K562 (cell line): ENCODE results near the gene INO80D. TPM values are rescaled to one million over a fixed set of nuclear protein-coding genes. Genes with fewer than 3 reads are reported as not detected.

Experiments
- CHD4 ChIP-seq: fragments of 200-600 bp; sonication (generic); IDR thresholded peaks from 3 replicates; pipeline ENCODE4 v1.6.1; 2012; ENCODE audit warnings: low read depth, mild to moderate bottlenecking, mixed read lengths, low read length, inconsistent platforms; ENCODE audit not compliant: insufficient read depth, insufficient replicate concordance, poor library complexity, severe bottlenecking
- ELF4 ChIP-seq: fragments of 450-650 bp; formaldehyde crosslinking; IDR thresholded peaks from 2 replicates; pipeline ENCODE4 v1.4.0; 2022; ENCODE audit warnings: missing genetic modification characterization
- KHSRP ChIP-seq: fragments of 450-650 bp; IDR thresholded peaks from 2 replicates; pipeline ENCODE4 v1.6.1; 2017
- NR2F6 ChIP-seq: fragments of 450-650 bp; formaldehyde crosslinking; IDR thresholded peaks from 2 replicates; pipeline ENCODE4 v1.4.0; 2020; ENCODE audit warnings: mild to moderate bottlenecking
- SIN3A ChIP-seq, 2 experiments: fragments of 150-350 bp in 1 of 2; IDR thresholded peaks; 2 replicates each; pipeline ENCODE4 v1.6.1; 2011 to 2016; ENCODE audit warnings: borderline replicate concordance in 2 of 2, low read depth in 2 of 2, low read length in 2 of 2, mild to moderate bottlenecking in 2 of 2, moderate library complexity in 2 of 2; ENCODE audit not compliant: control insufficient read depth in 1 of 2
- SP2 ChIP-seq: IDR thresholded peaks from 2 replicates; pipeline ENCODE4 v1.6.1; 2011; ENCODE audit warnings: mild to moderate bottlenecking, low read depth, low read length, moderate library complexity; ENCODE audit not compliant: poor library complexity, severe bottlenecking; ENCODE audit errors: extremely low read depth
- TCF3 ChIP-seq: sonication (generic); formaldehyde crosslinking; IDR thresholded peaks from 2 replicates; pipeline ENCODE4 v1.4.0; 2020; ENCODE audit warnings: mild to moderate bottlenecking, missing genetic modification reagents
- ZBTB7A ChIP-seq: IDR thresholded peaks from 2 replicates; pipeline ENCODE4 v1.6.1; 2011; ENCODE audit warnings: low read depth, mild to moderate bottlenecking, low read length, moderate library complexity, borderline replicate concordance; ENCODE audit not compliant: control insufficient read depth
- ZC3H11A ChIP-seq: IDR thresholded peaks from 2 replicates; pipeline ENCODE4 v1.6.1; 2012; ENCODE audit warnings: low read depth, low read length, improper control_type of control experiment
- ZSCAN29 ChIP-seq: fragments of 450-650 bp; IDR thresholded peaks from 2 replicates; pipeline ENCODE4 v1.6.1; 2017
- polyA plus RNA-seq, 8 experiments: library from polyadenylated mRNA; depleted of rRNA in 4 of 8; stranded (reverse) in 5 of 8; unstranded in 3 of 8; fragments of >200 nt; fragmentation: Nextera tagmentation in 2 of 8; fragmentation: Illumina TruSeq in 1 of 8; extraction: Ambion mirVana in 2 of 8; extraction: Trizol in 1 of 8; gene quantifications; 2 replicates each; pipeline versions ENCODE4 v1.2.1 to v1.2.3, GENCODE V29; 2011 to 2014; ENCODE audit warnings: inconsistent platforms in 1 of 8, missing spikeins in 1 of 8
- total RNA-seq, 7 experiments: library from RNA; depleted of rRNA in 6 of 7; stranded (reverse); fragments of >200 nt in 6 of 7; fragmentation: Illumina TruSeq in 2 of 7; extraction: Trizol in 2 of 7; gene quantifications; 2 replicates each; pipeline versions ENCODE4 v1.2.1 to v1.2.3, GENCODE V29; 2011 to 2021; ENCODE audit warnings: low replicate concordance in 1 of 7
- TF ChIP-seq, protein P1 (sequence below): IDR thresholded peaks from 3 replicates; pipeline ENCODE4 v1.6.1; 2011; ENCODE audit warnings: borderline replicate concordance, mild to moderate bottlenecking, moderate library complexity; ENCODE audit not compliant: insufficient read length; ENCODE audit errors: extremely low read depth
- TF ChIP-seq, protein P2 (sequence below), 2 experiments: fragments of 250-450 bp in 1 of 2; fragments of 450-650 bp in 1 of 2; sonication (Bioruptor Pico) in 1 of 2; IDR thresholded peaks; 2 replicates each; pipeline versions ENCODE4 v1.6.1 to v1.8.0; 2016 to 2021; ENCODE audit warnings: mild to moderate bottlenecking in 2 of 2, moderate library complexity in 2 of 2, missing compliant biosample characterization in 1 of 2, missing genetic modification characterization in 1 of 2
- TF ChIP-seq, protein P3 (sequence below): fragments of 200-800 bp; sonication (Bioruptor generic); IDR thresholded peaks from 2 replicates; pipeline ENCODE4 v1.6.1; 2017; ENCODE audit warnings: missing genetic modification characterization, missing compliant biosample characterization
- TF ChIP-seq, protein P4 (sequence below), 2 experiments: fragments of 200-800 bp in 1 of 2; sonication (Bioruptor generic) in 1 of 2; sonication (generic) in 1 of 2; formaldehyde crosslinking in 1 of 2; IDR thresholded peaks in 1 of 2; conservative IDR thresholded peaks in 1 of 2; 2 replicates each; pipeline versions ENCODE4 v1.5.0 to v1.6.1; 2016 to 2020; ENCODE audit warnings: missing compliant biosample characterization in 1 of 2, missing genetic modification characterization in 1 of 2, missing genetic modification reagents in 1 of 2
- TF ChIP-seq, protein P5 (sequence below): fragments of 150-350 bp; conservative IDR thresholded peaks from 2 replicates; pipeline ENCODE4 v1.6.1; 2014; ENCODE audit warnings: low read length

Gene INO80D
- total and polyA plus RNA-seq, 9 of the 15 experiments (the other 6 are each of a cell fraction or from before 2014, with no cell fraction given): 0.64 to 8.1 (median 2.9) TPM

DNA sequence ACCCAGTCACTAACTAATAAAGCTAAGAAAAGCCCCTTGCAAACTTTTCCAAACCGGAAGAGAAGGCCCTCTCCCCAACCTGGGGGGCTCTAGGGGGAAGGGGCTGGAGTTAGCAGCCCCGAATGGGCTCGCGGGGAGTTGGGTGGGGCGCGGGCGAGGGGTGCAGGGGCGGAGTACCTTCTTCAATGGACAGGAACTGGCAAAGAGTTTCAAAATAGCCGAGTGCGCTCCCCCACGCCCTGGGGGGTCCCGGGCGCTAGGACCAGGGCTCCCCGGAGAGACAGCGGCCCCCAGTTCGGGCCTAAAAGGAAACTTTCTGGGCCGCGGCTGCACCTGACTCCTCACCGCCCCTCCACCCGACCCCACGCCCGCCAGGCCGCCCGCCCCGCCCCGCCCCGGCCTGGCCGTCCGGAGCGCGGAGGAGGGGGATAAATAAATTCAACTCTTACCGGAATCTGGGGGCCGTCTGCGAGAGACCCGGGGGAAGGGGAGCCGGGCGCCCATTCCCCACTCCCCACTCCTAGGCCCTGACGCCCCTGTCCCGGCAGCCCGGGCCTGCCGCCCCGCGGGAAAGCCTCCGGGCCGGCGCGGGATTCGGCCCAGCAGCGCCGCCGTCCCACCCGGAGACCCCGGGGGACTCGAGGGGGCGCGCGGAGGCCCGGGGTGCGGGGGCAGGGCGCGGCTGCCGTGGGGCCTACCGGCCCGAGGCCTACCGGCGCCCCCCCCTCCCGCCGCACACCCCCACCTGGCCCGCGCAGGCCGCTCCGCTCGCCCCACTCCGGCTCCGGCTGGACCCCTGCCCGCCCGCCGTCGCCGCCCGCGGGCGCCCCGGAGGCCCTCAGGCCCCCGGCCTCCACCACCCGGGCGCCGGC is 868 bp downstream of the INO80D start (continued):
- no peak for TF ChIP-seq CHD4
- no peak for TF ChIP-seq ELF4 (CRISPR knock-in tag)
- peak; percentile 80 for TF ChIP-seq ZBTB7A
- TF ChIP-seq ZC3H11A: no peak
- no peak for TF ChIP-seq KHSRP
- TF ChIP-seq, protein P1, sequence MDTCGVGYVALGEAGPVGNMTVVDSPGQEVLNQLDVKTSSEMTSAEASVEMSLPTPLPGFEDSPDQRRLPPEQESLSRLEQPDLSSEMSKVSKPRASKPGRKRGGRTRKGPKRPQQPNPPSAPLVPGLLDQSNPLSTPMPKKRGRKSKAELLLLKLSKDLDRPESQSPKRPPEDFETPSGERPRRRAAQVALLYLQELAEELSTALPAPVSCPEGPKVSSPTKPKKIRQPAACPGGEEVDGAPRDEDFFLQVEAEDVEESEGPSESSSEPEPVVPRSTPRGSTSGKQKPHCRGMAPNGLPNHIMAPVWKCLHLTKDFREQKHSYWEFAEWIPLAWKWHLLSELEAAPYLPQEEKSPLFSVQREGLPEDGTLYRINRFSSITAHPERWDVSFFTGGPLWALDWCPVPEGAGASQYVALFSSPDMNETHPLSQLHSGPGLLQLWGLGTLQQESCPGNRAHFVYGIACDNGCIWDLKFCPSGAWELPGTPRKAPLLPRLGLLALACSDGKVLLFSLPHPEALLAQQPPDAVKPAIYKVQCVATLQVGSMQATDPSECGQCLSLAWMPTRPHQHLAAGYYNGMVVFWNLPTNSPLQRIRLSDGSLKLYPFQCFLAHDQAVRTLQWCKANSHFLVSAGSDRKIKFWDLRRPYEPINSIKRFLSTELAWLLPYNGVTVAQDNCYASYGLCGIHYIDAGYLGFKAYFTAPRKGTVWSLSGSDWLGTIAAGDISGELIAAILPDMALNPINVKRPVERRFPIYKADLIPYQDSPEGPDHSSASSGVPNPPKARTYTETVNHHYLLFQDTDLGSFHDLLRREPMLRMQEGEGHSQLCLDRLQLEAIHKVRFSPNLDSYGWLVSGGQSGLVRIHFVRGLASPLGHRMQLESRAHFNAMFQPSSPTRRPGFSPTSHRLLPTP: no peak
- no peak for TF ChIP-seq ZSCAN29
- no peak for TF ChIP-seq SP2
- TF ChIP-seq, protein P2, sequence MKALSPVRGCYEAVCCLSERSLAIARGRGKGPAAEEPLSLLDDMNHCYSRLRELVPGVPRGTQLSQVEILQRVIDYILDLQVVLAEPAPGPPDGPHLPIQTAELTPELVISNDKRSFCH (CRISPR knock-in tag; IDR thresholded peaks at IDR 0.05): no peak
- TF ChIP-seq, protein P2 (tag; IDR thresholded peaks at IDR 0.05): no peak
- TF ChIP-seq, protein P3, sequence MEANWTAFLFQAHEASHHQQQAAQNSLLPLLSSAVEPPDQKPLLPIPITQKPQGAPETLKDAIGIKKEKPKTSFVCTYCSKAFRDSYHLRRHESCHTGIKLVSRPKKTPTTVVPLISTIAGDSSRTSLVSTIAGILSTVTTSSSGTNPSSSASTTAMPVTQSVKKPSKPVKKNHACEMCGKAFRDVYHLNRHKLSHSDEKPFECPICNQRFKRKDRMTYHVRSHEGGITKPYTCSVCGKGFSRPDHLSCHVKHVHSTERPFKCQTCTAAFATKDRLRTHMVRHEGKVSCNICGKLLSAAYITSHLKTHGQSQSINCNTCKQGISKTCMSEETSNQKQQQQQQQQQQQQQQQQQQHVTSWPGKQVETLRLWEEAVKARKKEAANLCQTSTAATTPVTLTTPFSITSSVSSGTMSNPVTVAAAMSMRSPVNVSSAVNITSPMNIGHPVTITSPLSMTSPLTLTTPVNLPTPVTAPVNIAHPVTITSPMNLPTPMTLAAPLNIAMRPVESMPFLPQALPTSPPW (CRISPR knock-in tag): peak; percentile 42; the same call in 1 of the 2 replicates
- TF ChIP-seq SIN3A (IDR thresholded peaks at IDR 0.05; ENCODE audit: borderline replicate concordance in 2 of 2, control insufficient read depth in 1 of 2, low read depth in 2 of 2, low read length in 2 of 2): 0 out of 4 replicates have a peak, but pooled peaks of 1 of the 2 experiments have one; percentile 39
- TF ChIP-seq, protein P4, sequence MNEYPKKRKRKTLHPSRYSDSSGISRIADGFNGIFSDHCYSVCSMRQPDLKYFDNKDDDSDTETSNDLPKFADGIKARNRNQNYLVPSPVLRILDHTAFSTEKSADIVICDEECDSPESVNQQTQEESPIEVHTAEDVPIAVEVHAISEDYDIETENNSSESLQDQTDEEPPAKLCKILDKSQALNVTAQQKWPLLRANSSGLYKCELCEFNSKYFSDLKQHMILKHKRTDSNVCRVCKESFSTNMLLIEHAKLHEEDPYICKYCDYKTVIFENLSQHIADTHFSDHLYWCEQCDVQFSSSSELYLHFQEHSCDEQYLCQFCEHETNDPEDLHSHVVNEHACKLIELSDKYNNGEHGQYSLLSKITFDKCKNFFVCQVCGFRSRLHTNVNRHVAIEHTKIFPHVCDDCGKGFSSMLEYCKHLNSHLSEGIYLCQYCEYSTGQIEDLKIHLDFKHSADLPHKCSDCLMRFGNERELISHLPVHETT (CRISPR knock-in tag; conservative IDR thresholded peaks at IDR 0.05 in 1 of 2, IDR thresholded peaks at IDR 0.05 in 1 of 2): 0 out of 4 replicates have a peak, but pooled peaks of 1 of the 2 experiments have one; percentile 18
- no peak for TF ChIP-seq NR2F6
- TF ChIP-seq, protein P5, sequence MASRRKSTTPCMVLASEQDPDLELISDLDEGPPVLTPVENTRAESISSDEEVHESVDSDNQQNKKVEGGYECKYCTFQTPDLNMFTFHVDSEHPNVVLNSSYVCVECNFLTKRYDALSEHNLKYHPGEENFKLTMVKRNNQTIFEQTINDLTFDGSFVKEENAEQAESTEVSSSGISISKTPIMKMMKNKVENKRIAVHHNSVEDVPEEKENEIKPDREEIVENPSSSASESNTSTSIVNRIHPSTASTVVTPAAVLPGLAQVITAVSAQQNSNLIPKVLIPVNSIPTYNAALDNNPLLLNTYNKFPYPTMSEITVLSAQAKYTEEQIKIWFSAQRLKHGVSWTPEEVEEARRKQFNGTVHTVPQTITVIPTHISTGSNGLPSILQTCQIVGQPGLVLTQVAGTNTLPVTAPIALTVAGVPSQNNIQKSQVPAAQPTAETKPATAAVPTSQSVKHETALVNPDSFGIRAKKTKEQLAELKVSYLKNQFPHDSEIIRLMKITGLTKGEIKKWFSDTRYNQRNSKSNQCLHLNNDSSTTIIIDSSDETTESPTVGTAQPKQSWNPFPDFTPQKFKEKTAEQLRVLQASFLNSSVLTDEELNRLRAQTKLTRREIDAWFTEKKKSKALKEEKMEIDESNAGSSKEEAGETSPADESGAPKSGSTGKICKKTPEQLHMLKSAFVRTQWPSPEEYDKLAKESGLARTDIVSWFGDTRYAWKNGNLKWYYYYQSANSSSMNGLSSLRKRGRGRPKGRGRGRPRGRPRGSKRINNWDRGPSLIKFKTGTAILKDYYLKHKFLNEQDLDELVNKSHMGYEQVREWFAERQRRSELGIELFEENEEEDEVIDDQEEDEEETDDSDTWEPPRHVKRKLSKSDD: no peak
- TF ChIP-seq TCF3 (CRISPR knock-in tag): no peak
